Measurements from ENCODE around the gene MDK.
"Not testable (repeated sequence)": the region's sequence is repeated elsewhere in the genome, so short reads cannot be mapped to it uniquely, and the experiment has no call there.

MDK gene

GRCh38 chr11:46367244-46367915 is 14.1 kb upstream of the MDK start:
- peak; percentile 48 to 58 for DNase-seq (ENCODE audit: low read depth in 2 of 2, low spot score in 1 of 2)

GRCh38 chr11:46367916-46368267 is 13.6 kb upstream of the MDK start:
- DNase-seq (ENCODE audit: low read depth in 2 of 2, low spot score in 1 of 2) = no peak

GRCh38 chr11:46369458-46370152 is 11.9 kb upstream of the MDK start:
- no peak for DNase-seq (ENCODE audit: low read depth in 2 of 2, low spot score in 1 of 2)

- no peak for DNase-seq (ENCODE audit: low read depth in 2 of 2, low spot score in 1 of 2)
Observed at GRCh38 chr11:46370253-46370652, 11.2 kb upstream of the MDK start.

GRCh38 chr11:46371262-46371661 is 10.2 kb upstream of the MDK start:
- DNase-seq (ENCODE audit: low read depth in 2 of 2, low spot score in 1 of 2) = not testable (repeated sequence)

GRCh38 chr11:46372086-46372485 is 9.4 kb upstream of the MDK start:
- DNase-seq (ENCODE audit: low read depth in 2 of 2, low spot score in 1 of 2) = no peak

GRCh38 chr11:46372501-46372900 is 9.0 kb upstream of the MDK start:
- DNase-seq (ENCODE audit: low read depth in 2 of 2, low spot score in 1 of 2) = not testable (repeated sequence)

- no peak for DNase-seq (ENCODE audit: low read depth in 2 of 2, low spot score in 1 of 2)
Observed at GRCh38 chr11:46373787-46374740, 7.4 kb upstream of the MDK start.

- no peak for DNase-seq (ENCODE audit: low read depth in 2 of 2, low spot score in 1 of 2)
Observed at GRCh38 chr11:46374815-46375214, 6.7 kb upstream of the MDK start.

GRCh38 chr11:46375392-46376101 is 5.9 kb upstream of the MDK start:
- no peak for DNase-seq (ENCODE audit: low read depth in 2 of 2, low spot score in 1 of 2)

GRCh38 chr11:46376258-46377050 is 5.0 kb upstream of the MDK start:
- no peak for DNase-seq (ENCODE audit: low read depth in 2 of 2, low spot score in 1 of 2)

GRCh38 chr11:46377290-46377689 is 4.2 kb upstream of the MDK start:
- DNase-seq (ENCODE audit: low read depth in 2 of 2, low spot score in 1 of 2) = no peak

- DNase-seq (ENCODE audit: low read depth in 2 of 2, low spot score in 1 of 2) = no peak
Observed at GRCh38 chr11:46377831-46378230, 3.6 kb upstream of the MDK start.

- no peak for DNase-seq (ENCODE audit: low read depth in 2 of 2, low spot score in 1 of 2)
Observed at GRCh38 chr11:46378296-46378695, 3.2 kb upstream of the MDK start.

- DNase-seq (ENCODE audit: low read depth in 2 of 2, low spot score in 1 of 2) = no peak
Observed at GRCh38 chr11:46378811-46379481, 2.5 kb upstream of the MDK start.

- not testable (repeated sequence) for DNase-seq (ENCODE audit: low read depth in 2 of 2, low spot score in 1 of 2)
Observed at GRCh38 chr11:46379482-46380293, 1.8 kb upstream of the MDK start.

GRCh38 chr11:46380340-46381047 is 975 bp upstream of the MDK start:
- DNase-seq (ENCODE audit: low read depth in 2 of 2, low spot score in 1 of 2) = peak in 1 of 2 donors; percentile 33

Data from stimulated activated CD8-positive, alpha-beta memory T cell treated with anti-CD3 and anti-CD28 coated beads, Interleukin-4, amount 100 ng/mL, for 4 hours (primary cell).